ENCODE measurements around the gene ATRNL1. TPM values are rescaled to one million over a fixed set of nuclear protein-coding genes. Genes with fewer than 3 reads are reported as not detected.

The ATRNL1 gene
- total RNA-seq, 1 experiment from 2014 or later, result 28.7 TPM

DNA sequence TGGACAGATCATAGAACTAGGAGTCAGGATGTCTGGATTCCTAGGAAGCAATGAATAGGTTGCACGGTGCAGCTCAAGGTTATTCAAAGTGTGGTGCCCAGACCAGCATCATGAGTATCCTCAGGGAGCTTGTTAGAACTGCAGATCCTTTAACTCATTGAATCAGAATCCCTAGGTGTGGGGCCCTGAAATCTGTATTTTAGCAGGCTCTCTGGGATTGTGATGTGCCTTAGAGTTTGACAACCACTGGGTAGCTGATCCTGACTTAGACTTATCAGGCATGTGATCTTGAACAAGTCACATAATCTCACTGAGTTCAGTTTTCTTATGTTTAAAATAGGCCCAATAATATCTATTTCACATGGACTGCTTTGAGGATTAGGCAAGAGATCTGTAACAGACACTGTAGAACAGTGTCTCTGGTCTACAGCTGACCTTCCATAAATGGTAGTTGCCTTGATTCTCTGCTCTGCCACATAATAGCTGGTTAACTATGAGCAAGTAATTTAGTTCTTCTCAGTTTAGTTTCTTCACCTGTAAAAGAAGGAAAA lies 46.4 kb upstream of the ATRNL1 start (continued):
- TF ChIP-seq, protein P1, sequence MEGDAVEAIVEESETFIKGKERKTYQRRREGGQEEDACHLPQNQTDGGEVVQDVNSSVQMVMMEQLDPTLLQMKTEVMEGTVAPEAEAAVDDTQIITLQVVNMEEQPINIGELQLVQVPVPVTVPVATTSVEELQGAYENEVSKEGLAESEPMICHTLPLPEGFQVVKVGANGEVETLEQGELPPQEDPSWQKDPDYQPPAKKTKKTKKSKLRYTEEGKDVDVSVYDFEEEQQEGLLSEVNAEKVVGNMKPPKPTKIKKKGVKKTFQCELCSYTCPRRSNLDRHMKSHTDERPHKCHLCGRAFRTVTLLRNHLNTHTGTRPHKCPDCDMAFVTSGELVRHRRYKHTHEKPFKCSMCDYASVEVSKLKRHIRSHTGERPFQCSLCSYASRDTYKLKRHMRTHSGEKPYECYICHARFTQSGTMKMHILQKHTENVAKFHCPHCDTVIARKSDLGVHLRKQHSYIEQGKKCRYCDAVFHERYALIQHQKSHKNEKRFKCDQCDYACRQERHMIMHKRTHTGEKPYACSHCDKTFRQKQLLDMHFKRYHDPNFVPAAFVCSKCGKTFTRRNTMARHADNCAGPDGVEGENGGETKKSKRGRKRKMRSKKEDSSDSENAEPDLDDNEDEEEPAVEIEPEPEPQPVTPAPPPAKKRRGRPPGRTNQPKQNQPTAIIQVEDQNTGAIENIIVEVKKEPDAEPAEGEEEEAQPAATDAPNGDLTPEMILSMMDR (IDR thresholded peaks at IDR 0.05), result no peak
- TF ChIP-seq, protein P2, sequence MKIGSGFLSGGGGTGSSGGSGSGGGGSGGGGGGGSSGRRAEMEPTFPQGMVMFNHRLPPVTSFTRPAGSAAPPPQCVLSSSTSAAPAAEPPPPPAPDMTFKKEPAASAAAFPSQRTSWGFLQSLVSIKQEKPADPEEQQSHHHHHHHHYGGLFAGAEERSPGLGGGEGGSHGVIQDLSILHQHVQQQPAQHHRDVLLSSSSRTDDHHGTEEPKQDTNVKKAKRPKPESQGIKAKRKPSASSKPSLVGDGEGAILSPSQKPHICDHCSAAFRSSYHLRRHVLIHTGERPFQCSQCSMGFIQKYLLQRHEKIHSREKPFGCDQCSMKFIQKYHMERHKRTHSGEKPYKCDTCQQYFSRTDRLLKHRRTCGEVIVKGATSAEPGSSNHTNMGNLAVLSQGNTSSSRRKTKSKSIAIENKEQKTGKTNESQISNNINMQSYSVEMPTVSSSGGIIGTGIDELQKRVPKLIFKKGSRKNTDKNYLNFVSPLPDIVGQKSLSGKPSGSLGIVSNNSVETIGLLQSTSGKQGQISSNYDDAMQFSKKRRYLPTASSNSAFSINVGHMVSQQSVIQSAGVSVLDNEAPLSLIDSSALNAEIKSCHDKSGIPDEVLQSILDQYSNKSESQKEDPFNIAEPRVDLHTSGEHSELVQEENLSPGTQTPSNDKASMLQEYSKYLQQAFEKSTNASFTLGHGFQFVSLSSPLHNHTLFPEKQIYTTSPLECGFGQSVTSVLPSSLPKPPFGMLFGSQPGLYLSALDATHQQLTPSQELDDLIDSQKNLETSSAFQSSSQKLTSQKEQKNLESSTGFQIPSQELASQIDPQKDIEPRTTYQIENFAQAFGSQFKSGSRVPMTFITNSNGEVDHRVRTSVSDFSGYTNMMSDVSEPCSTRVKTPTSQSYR (CRISPR knock-in tag; IDR thresholded peaks at IDR 0.05), result no peak
- no peak for TF ChIP-seq SOX15 (CRISPR knock-in tag; IDR thresholded peaks at IDR 0.05)

DNA sequence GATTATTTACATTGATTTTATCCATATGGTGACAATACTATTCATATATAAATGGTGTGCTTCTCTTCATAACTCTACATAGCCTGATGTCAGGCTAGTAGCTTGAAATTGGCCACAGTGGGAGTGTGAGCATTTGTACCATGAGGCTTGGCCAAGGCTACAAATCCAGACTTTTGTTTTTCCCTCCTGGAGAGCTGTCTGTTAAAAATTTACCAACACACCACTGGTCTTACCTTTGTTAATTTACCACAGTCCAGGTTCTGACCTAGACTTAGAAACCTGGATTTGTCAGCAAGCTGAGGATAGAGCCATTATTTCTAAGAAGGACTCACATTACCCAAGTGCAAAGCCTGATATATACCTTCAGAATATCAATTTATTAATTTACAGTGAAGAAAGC lies 45.5 kb upstream of the ATRNL1 start:
- DNase-seq (ENCODE audit: low spot score) (no peak), ATAC-seq (no peak)
- Mint-ChIP-seq H3K4me1 (peaks cover 43% of the 10 kb centered on the region), H3K9me3 (peaks cover under 1% of the 10 kb centered on the region; the same call in 1 of the 2 replicates), H3K27ac (no peak overlapping the region), H3K36me3 (no peaks in the 10 kb centered on the region), H3K27me3 (ENCODE audit: low read depth) (no peaks in the 10 kb centered on the region), H3K4me3 (no peak overlapping the region)
- POLR2A ChIA-PET, result no interaction called here
- TF ChIP-seq, protein P3, sequence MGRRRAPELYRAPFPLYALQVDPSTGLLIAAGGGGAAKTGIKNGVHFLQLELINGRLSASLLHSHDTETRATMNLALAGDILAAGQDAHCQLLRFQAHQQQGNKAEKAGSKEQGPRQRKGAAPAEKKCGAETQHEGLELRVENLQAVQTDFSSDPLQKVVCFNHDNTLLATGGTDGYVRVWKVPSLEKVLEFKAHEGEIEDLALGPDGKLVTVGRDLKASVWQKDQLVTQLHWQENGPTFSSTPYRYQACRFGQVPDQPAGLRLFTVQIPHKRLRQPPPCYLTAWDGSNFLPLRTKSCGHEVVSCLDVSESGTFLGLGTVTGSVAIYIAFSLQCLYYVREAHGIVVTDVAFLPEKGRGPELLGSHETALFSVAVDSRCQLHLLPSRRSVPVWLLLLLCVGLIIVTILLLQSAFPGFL (CRISPR knock-in tag; IDR thresholded peaks at IDR 0.05; ENCODE audit: borderline replicate concordance), result no peak
- CTCF ChIA-PET, result interaction anchor here (1.1 to 2.2 kb wide), 2 partner anchors 46 to 171 kb away, joined by 4 to 7 read pairs; no protein-coding TSS in a partner anchor

DNA sequence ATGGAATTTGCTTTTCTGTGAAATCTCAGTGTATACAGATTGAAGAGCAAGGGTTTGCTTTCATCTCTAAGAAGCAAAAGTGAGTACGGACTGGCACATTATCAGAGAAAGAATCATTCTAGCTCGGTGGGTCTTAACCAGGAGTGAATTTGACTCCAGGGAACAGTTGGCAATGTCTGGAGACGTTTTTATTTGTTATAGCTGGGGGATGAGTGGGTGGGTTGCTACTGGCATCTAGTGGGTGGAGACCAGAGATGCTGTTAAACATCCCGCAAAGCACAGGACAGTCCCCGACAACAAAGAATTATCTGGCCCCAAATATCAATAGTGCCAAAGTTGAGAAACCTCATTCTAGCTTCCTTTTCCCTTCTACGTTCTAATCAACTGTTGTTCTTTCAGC lies 43.8 kb upstream of the ATRNL1 start:
- ATAC-seq, result peak; percentile 36
- H3K4me1 Mint-ChIP-seq, result peaks cover 51% of the 10 kb centered on the region
- H3K36me3 Mint-ChIP-seq, result no peaks in the 10 kb centered on the region
- H3K27me3 Mint-ChIP-seq (ENCODE audit: low read depth), result no peaks in the 10 kb centered on the region
- H3K4me3 Mint-ChIP-seq, result no peak overlapping the region
- H3K9me3 Mint-ChIP-seq, result no peaks in the 10 kb centered on the region
- H3K27ac Mint-ChIP-seq, result 0 out of 2 replicates have a peak overlapping the region, but pooled peaks have one; percentile 36
- ChIA-PET CTCF (interaction anchor here (0.9 to 1.7 kb wide), 5 partner anchors 23 to 578 kb away, joined by 3 to 6 read pairs (median 5); no protein-coding TSS in a partner anchor), POLR2A (no interaction called here)
- TF ChIP-seq CREM (CRISPR knock-in tag; IDR thresholded peaks at IDR 0.05) (no peak), RORB (CRISPR knock-in tag; IDR thresholded peaks at IDR 0.05) (no peak), SMAD3 (CRISPR knock-in tag; IDR thresholded peaks at IDR 0.05; ENCODE audit: borderline replicate concordance) (no peak), NR2C2 (CRISPR knock-in tag; IDR thresholded peaks at IDR 0.05) (no peak), NFE2L1 (CRISPR knock-in tag; IDR thresholded peaks at IDR 0.05) (no peak), JAZF1 (CRISPR knock-in tag; IDR thresholded peaks at IDR 0.05) (no peak), ZNF121 (CRISPR knock-in tag; IDR thresholded peaks at IDR 0.05) (no peak), MYBL2 (CRISPR knock-in tag; IDR thresholded peaks at IDR 0.05) (no peak), RELA (CRISPR knock-in tag; IDR thresholded peaks at IDR 0.05; ENCODE audit: borderline replicate concordance) (no peak), ZNF219 (CRISPR knock-in tag; IDR thresholded peaks at IDR 0.05; ENCODE audit: borderline replicate concordance) (no peak), SMAD4 (CRISPR knock-in tag; IDR thresholded peaks at IDR 0.05) (no peak)
- TF ChIP-seq, protein P4, sequence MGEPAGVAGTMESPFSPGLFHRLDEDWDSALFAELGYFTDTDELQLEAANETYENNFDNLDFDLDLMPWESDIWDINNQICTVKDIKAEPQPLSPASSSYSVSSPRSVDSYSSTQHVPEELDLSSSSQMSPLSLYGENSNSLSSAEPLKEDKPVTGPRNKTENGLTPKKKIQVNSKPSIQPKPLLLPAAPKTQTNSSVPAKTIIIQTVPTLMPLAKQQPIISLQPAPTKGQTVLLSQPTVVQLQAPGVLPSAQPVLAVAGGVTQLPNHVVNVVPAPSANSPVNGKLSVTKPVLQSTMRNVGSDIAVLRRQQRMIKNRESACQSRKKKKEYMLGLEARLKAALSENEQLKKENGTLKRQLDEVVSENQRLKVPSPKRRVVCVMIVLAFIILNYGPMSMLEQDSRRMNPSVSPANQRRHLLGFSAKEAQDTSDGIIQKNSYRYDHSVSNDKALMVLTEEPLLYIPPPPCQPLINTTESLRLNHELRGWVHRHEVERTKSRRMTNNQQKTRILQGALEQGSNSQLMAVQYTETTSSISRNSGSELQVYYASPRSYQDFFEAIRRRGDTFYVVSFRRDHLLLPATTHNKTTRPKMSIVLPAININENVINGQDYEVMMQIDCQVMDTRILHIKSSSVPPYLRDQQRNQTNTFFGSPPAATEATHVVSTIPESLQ (CRISPR knock-in tag; IDR thresholded peaks at IDR 0.05), result no peak
- TF ChIP-seq, protein P5, sequence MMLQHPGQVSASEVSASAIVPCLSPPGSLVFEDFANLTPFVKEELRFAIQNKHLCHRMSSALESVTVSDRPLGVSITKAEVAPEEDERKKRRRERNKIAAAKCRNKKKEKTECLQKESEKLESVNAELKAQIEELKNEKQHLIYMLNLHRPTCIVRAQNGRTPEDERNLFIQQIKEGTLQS (CRISPR knock-in tag; conservative IDR thresholded peaks at IDR 0.05), result no peak
- TF ChIP-seq, protein P6, sequence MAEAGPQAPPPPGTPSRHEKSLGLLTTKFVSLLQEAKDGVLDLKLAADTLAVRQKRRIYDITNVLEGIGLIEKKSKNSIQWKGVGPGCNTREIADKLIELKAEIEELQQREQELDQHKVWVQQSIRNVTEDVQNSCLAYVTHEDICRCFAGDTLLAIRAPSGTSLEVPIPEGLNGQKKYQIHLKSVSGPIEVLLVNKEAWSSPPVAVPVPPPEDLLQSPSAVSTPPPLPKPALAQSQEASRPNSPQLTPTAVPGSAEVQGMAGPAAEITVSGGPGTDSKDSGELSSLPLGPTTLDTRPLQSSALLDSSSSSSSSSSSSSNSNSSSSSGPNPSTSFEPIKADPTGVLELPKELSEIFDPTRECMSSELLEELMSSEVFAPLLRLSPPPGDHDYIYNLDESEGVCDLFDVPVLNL (CRISPR knock-in tag; IDR thresholded peaks at IDR 0.05; ENCODE audit: borderline replicate concordance, low read depth), result no peak
- TF ChIP-seq, protein P7, sequence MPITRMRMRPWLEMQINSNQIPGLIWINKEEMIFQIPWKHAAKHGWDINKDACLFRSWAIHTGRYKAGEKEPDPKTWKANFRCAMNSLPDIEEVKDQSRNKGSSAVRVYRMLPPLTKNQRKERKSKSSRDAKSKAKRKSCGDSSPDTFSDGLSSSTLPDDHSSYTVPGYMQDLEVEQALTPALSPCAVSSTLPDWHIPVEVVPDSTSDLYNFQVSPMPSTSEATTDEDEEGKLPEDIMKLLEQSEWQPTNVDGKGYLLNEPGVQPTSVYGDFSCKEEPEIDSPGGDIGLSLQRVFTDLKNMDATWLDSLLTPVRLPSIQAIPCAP (CRISPR knock-in tag; IDR thresholded peaks at IDR 0.05), result no peak
- TF ChIP-seq, protein P3 (CRISPR knock-in tag; IDR thresholded peaks at IDR 0.05; ENCODE audit: borderline replicate concordance), result no peak
- no peak for DNase-seq (ENCODE audit: low spot score)
